Measurements from ENCODE around the gene NINJ1.

- no peak for TF ChIP-seq POLR2A (IDR thresholded peaks at IDR 0.05; ENCODE audit: low read depth, low read length)
- TF ChIP-seq TAF1 (IDR thresholded peaks at IDR 0.05; ENCODE audit: borderline replicate concordance, low read depth, low read length), result no peak; the same call in 1 of the 2 replicates
- no peak for TF ChIP-seq POLR2AphosphoS5 (IDR thresholded peaks at IDR 0.05; ENCODE audit: low read depth, low read length)
Observed at GRCh38 chr9:93095205-93096130, 38.6 kb downstream of the NINJ1 start.

Measured in GM12892 (cell line).